Parathyroid adenoma (tissue), 2 donors: ENCODE measurements around the gene ADCY1.

ENCODE experiments used
- H2AFZ ChIP-seq: fragments of 300-600 bp; sonication (generic); one replicate; pipeline ENCODE4 v1.7.0; 2017; ENCODE audit warnings: antibody characterized with exemption, mild to moderate bottlenecking
- H3K27ac ChIP-seq: fragments of 300-600 bp; sonication (generic); one replicate; pipeline ENCODE4 v1.7.0; 2017
- H3K27me3 ChIP-seq: fragments of 300-600 bp; sonication (generic); one replicate; pipeline ENCODE4 v1.7.0; 2017; ENCODE audit warnings: low read length; ENCODE audit not compliant: control insufficient read depth, insufficient read depth
- H3K36me3 ChIP-seq: fragments of 300-600 bp; sonication (generic); one replicate; pipeline ENCODE4 v1.7.0; 2017; ENCODE audit warnings: low read length; ENCODE audit not compliant: control insufficient read depth, insufficient read depth
- H3K4me1 ChIP-seq: fragments of 300-600 bp; sonication (generic); one replicate; pipeline ENCODE4 v1.7.0; 2017; ENCODE audit warnings: control low read depth
- H3K4me2 ChIP-seq: fragments of 300-600 bp; sonication (generic); one replicate; pipeline ENCODE4 v1.7.0; 2017; ENCODE audit warnings: low read length
- H3K4me3 ChIP-seq: fragments of 300-600 bp; sonication (generic); one replicate; pipeline ENCODE4 v1.7.0; 2017; ENCODE audit warnings: low read depth, low read length
- H3K79me2 ChIP-seq: fragments of 300-600 bp; sonication (generic); one replicate; pipeline ENCODE4 v1.7.0; 2017; ENCODE audit warnings: control low read depth
- H3K9ac ChIP-seq: fragments of 300-600 bp; sonication (generic); one replicate; pipeline ENCODE4 v1.7.0; 2017; ENCODE audit warnings: mild to moderate bottlenecking
- H3K9me3 ChIP-seq: fragments of 300-600 bp; sonication (generic); one replicate; pipeline ENCODE4 v1.7.0; 2017; ENCODE audit warnings: low read length; ENCODE audit not compliant: control insufficient read depth
- CTCF ChIP-seq: fragments of 300-600 bp; sonication (generic); IDR thresholded peaks from one replicate; pipeline ENCODE4 v1.7.0; 2017; ENCODE audit warnings: antibody characterized with exemption, mild to moderate bottlenecking
- donor health status: primary hyperparathyroidism.

ADCY1 gene

GRCh38 chr7:45580053-45580872 lies 6.1 kb downstream of the ADCY1 start:
- Histone ChIP-seq H3K36me3 (no peaks in the 10 kb centered on the region), H3K79me2 (no peaks in the 10 kb centered on the region), H3K4me1 (peaks cover 1% of the 10 kb centered on the region), H3K27ac (no peak overlapping the region), H3K9me3 (no peaks in the 10 kb centered on the region), H3K4me3 (no peak overlapping the region), H3K27me3 (no peaks in the 10 kb centered on the region), H3K4me2 (no peak overlapping the region), H2AFZ (no peak overlapping the region), H3K9ac (no peak overlapping the region)
- TF ChIP-seq CTCF = no peak

GRCh38 chr7:45581271-45581780 lies 7.2 kb downstream of the ADCY1 start:
- Histone ChIP-seq H3K27ac (no peak overlapping the region), H2AFZ (no peak overlapping the region), H3K9me3 (no peaks in the 10 kb centered on the region), H3K79me2 (no peaks in the 10 kb centered on the region), H3K4me2 (no peak overlapping the region), H3K4me1 (no peaks in the 10 kb centered on the region), H3K36me3 (no peaks in the 10 kb centered on the region), H3K27me3 (no peaks in the 10 kb centered on the region), H3K9ac (no peak overlapping the region), H3K4me3 (no peak overlapping the region)
- TF ChIP-seq CTCF = no peak

GRCh38 chr7:45582136-45582749 lies 8.1 kb downstream of the ADCY1 start:
- no peak overlapping the region for H3K9ac ChIP-seq
- no peak for TF ChIP-seq CTCF
- no peak overlapping the region for H3K27ac ChIP-seq
- H3K79me2 ChIP-seq = no peaks in the 10 kb centered on the region
- no peaks in the 10 kb centered on the region for H3K9me3 ChIP-seq
- no peak overlapping the region for H3K4me3 ChIP-seq
- no peak overlapping the region for H3K4me2 ChIP-seq
- no peaks in the 10 kb centered on the region for H3K4me1 ChIP-seq
- no peaks in the 10 kb centered on the region for H3K27me3 ChIP-seq
- H3K36me3 ChIP-seq = no peaks in the 10 kb centered on the region
- no peak overlapping the region for H2AFZ ChIP-seq

- Histone ChIP-seq H3K4me2 (no peak overlapping the region), H3K79me2 (no peaks in the 10 kb centered on the region), H3K4me1 (no peaks in the 10 kb centered on the region), H2AFZ (no peak overlapping the region), H3K9me3 (no peaks in the 10 kb centered on the region), H3K27ac (no peak overlapping the region), H3K9ac (no peak overlapping the region), H3K36me3 (no peaks in the 10 kb centered on the region), H3K27me3 (no peaks in the 10 kb centered on the region), H3K4me3 (no peak overlapping the region)
- no peak for TF ChIP-seq CTCF
Measured at GRCh38 chr7:45582868-45583277, 8.7 kb downstream of the ADCY1 start.
